GM23248 (cell line): ENCODE results near the gene EMP1.

ENCODE experiments used
- EZH2 ChIP-seq: fragments of 200-600 bp; sonication (generic); IDR thresholded peaks from 2 replicates; pipeline ENCODE4 v1.6.1; 2018; ENCODE audit warnings: antibody characterized with exemption, mild to moderate bottlenecking; ENCODE audit not compliant: insufficient read depth, poor library complexity, severe bottlenecking
- EZH2phosphoT487 ChIP-seq: fragments of 200-600 bp; sonication (generic); IDR thresholded peaks from 2 replicates; pipeline ENCODE4 v1.6.1; 2018; ENCODE audit warnings: antibody characterized with exemption, moderate library complexity, mild to moderate bottlenecking, low read depth; ENCODE audit not compliant: insufficient read depth

GRCh38 chr12:13238204-13238603 lies 41.7 kb downstream of the EMP1 start:
- TF ChIP-seq EZH2 = no peak
- no peak for TF ChIP-seq EZH2phosphoT487
